A673 (cell line): ENCODE measurements around the gene PGF. TPM values are rescaled to one million over a fixed set of nuclear protein-coding genes. Genes with fewer than 3 reads are reported as not detected.

Experiments
- BruUV-seq: library from RNA; stranded (reverse); fragments of 400-500 nt; replicated peaks from 2 replicates; lab custom pipeline; 2021; lab: Mats Ljungman, UMichigan
- CTCF ChIA-PET: fragments of 300-600 bp; sonication (Branson Sonifier 250); formaldehyde crosslinking; loops from one replicate; lab custom pipeline; 2022; ENCODE audit warnings: antibody characterized with exemption; lab: Charles Lee
- POLR2A ChIA-PET: fragments of 300-600 bp; sonication (Branson Sonifier 250); formaldehyde crosslinking; loops from one replicate; lab custom pipeline; 2022; ENCODE audit warnings: antibody characterized with exemption; ENCODE audit not compliant: low non-redundant PET; lab: Charles Lee
- DNase-seq: peaks from one replicate; pipeline ENCODE4 v3.0.0-alpha.2; 2015; ENCODE audit warnings: low spot score
- H3K27ac ChIP-seq: fragments of 200-600 bp; sonication (generic); 2 replicates; pipeline ENCODE4 v1.5.1; 2016; ENCODE audit warnings: mixed run types, low read depth, mild to moderate bottlenecking, mixed read lengths, antibody characterized with exemption, low read length; ENCODE audit not compliant: poor library complexity, severe bottlenecking
- H3K27me3 ChIP-seq: fragments of 200-600 bp; sonication (generic); replicated peaks from 2 replicates; pipeline ENCODE4 v1.6.1; 2017; ENCODE audit warnings: mixed run types, low read depth, mild to moderate bottlenecking, mixed read lengths, antibody characterized with exemption, low read length; ENCODE audit not compliant: insufficient read depth, poor library complexity
- H3K36me3 ChIP-seq: fragments of 200-600 bp; sonication (generic); 2 replicates; pipeline ENCODE4 v1.6.1; 2016; ENCODE audit warnings: mixed run types, mild to moderate bottlenecking, mixed read lengths, antibody characterized with exemption, low read length; ENCODE audit not compliant: insufficient read depth, poor library complexity, severe bottlenecking
- H3K4me1 ChIP-seq: fragments of 200-600 bp; sonication (generic); 2 replicates; pipeline ENCODE4 v1.6.1; 2017; ENCODE audit warnings: mixed run types, mild to moderate bottlenecking, mixed read lengths, antibody characterized with exemption, low read length; ENCODE audit not compliant: insufficient read depth, poor library complexity, severe bottlenecking
- H3K4me3 ChIP-seq: fragments of 200-600 bp; sonication (generic); 2 replicates; pipeline ENCODE4 v1.5.1; 2016; ENCODE audit warnings: low read depth, mixed run types, mild to moderate bottlenecking, mixed read lengths, low read length; ENCODE audit not compliant: poor library complexity, severe bottlenecking
- H3K9me3 ChIP-seq: fragments of 200-600 bp; sonication (generic); 2 replicates; pipeline ENCODE4 v1.6.1; 2016; ENCODE audit warnings: mixed run types, low read depth, mild to moderate bottlenecking, mixed read lengths, antibody characterized with exemption, low read length; ENCODE audit not compliant: poor library complexity, severe bottlenecking
- CTCF ChIP-seq: fragments of 300-800, 200-600 bp; sonication (generic); conservative IDR thresholded peaks from 2 replicates; pipeline ENCODE4 v1.5.1; 2017; ENCODE audit warnings: low read depth, mild to moderate bottlenecking, antibody characterized with exemption, low read length, moderate library complexity, mixed read lengths
- EZH2 ChIP-seq: fragments of 200-600 bp; sonication (generic); IDR thresholded peaks from 2 replicates; pipeline ENCODE4 v1.6.1; 2017; ENCODE audit warnings: borderline replicate concordance, low read depth, mild to moderate bottlenecking, mixed read lengths, antibody characterized with exemption, low read length; ENCODE audit not compliant: poor library complexity, severe bottlenecking
- intact Hi-C: fragments of 100-400 bp; cut with micrococcal nuclease; formaldehyde crosslinking; loops from one replicate; pipeline ENCODE4 v1.10.0; 2022; ENCODE audit not compliant: unreplicated experiment
- total RNA-seq: library from RNA; stranded (reverse); gene quantifications from 2 replicates; pipeline ENCODE4 v1.2.3, GENCODE V29; 2021

The PGF gene
- total RNA-seq, 1 experiment from 2014 or later: 48.1 TPM

DNA sequence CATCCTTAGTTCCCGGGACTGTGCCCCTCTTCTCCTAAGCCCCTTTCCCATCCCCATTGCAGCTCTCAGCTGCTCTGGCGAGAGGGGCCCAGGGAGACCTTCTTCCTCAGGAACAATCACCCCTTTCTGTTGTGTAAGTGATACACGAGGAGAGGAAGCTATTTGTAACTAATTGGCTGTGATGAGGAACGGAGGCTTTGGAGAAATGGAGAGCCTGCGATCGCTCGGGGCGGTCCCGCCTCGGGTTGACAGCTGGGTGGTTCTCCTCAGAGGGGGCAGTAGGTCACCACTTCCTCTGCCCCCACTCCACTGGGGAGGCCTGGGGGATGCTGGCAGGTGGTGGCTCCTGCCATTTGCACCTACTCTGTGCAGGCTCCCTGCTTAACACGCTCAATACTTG is 6.6 kb upstream of the PGF start:
- Histone ChIP-seq H3K4me1 (no peaks in the 10 kb centered on the region), H3K9me3 (no peaks in the 10 kb centered on the region), H3K4me3 (no peak overlapping the region), H3K27ac (no peak overlapping the region), H3K27me3 (no peaks in the 10 kb centered on the region), H3K36me3 (no peaks in the 10 kb centered on the region)
- intact Hi-C loops: no loop called here
- TF ChIP-seq CTCF (no peak), EZH2 (no peak)
- ChIA-PET POLR2A (no interaction called here), CTCF (no interaction called here)
- no TSS peak for BruUV-seq
- no peak for DNase-seq

GRCh38 chr14:74961238-74961911 is 6.0 kb upstream of the PGF start:
- BruUV-seq: no TSS peak
- intact Hi-C loops: no loop called here
- TF ChIP-seq EZH2 (no peak), CTCF (no peak)
- ChIA-PET CTCF (no interaction called here), POLR2A (interaction anchor here (0.6 kb wide), 1 partner anchor 1382 kb away, joined by 7 read pairs; no protein-coding TSS in a partner anchor)
- Histone ChIP-seq H3K4me1 (no peaks in the 10 kb centered on the region), H3K27me3 (no peaks in the 10 kb centered on the region), H3K4me3 (no peak overlapping the region), H3K9me3 (no peaks in the 10 kb centered on the region), H3K36me3 (no peaks in the 10 kb centered on the region), H3K27ac (no peak overlapping the region)
- no peak for DNase-seq

DNA sequence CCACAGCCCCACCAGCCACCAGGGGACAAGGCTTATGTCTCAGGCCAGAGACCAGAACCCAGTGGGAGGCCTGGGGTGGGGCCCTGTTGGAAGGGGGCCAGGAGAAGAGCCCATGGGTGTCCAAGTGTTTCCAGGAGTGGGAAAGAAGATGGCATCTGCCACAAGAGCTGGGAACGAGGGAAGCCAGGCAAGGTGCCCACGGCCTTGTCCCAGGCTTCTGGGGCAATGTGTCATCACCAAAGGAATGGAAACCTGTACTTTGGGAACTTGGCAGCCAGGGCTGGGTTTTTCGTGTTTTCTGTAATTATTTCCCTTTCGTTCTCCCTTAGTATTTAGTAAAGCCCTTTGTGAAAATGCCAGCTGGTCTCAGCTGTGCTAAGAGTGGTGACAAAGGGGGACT is 5.3 kb upstream of the PGF start:
- H3K4me1 ChIP-seq: no peaks in the 10 kb centered on the region
- no peak for DNase-seq
- CTCF ChIA-PET: no interaction called here
- no peak overlapping the region for H3K27ac ChIP-seq
- no TSS peak for BruUV-seq
- POLR2A ChIA-PET: no interaction called here
- H3K4me3 ChIP-seq: no peak overlapping the region
- H3K36me3 ChIP-seq: no peaks in the 10 kb centered on the region
- intact Hi-C loops: no loop called here
- H3K27me3 ChIP-seq: no peaks in the 10 kb centered on the region
- TF ChIP-seq EZH2 (no peak), CTCF (no peak)
- H3K9me3 ChIP-seq: no peaks in the 10 kb centered on the region
